ENCODE measurements around the gene APH1A. TPM values are rescaled to one million over a fixed set of nuclear protein-coding genes. Genes with fewer than 3 reads are reported as not detected.

Gene APH1A
- total and polyA plus RNA-seq, 2 donors, result 74.2 to 102 TPM

DNA sequence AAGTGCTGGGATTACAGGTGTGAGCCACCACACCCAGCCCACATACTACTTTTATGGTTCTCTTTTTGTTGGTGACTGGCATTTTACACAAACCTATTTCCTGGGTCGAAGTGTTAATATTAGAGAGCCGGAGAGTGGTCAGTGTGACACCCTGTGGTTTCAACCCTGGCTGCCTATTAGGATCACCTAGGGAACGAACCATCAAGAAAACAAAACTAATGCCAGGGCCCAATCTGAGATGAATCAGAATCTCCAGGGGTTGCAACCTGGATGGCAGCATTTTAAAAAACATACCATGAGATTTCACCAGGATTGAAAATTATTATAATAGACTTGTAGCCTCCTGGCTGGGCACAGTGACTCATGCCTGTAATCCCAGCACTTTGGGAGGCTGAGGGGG is 30.9 kb upstream of the APH1A start:
- WGBS, result 99% methylated on average over 3 of the region's 3 CpGs
- Histone ChIP-seq H3K4me1 (ENCODE audit: control insufficient read depth in 2 of 2, insufficient read depth in 2 of 2, low read length in 2 of 2) (peaks cover 0 to under 1% of the 10 kb centered on the region in 2 donors), H3K4me3 (ENCODE audit: low read length in 2 of 2) (no peak overlapping the region), H3K9me3 (ENCODE audit: control insufficient read depth in 2 of 2, insufficient read depth in 1 of 2, low read length in 1 of 2) (no peaks in the 10 kb centered on the region), H3K27ac (ENCODE audit: low read depth in 1 of 2, low read length in 1 of 2) (no peak overlapping the region), H3K27me3 (ENCODE audit: control insufficient read depth in 2 of 2, insufficient read depth in 1 of 2, low read length in 1 of 2) (no peaks in the 10 kb centered on the region), H3K36me3 (ENCODE audit: control insufficient read depth in 2 of 2, insufficient read depth in 2 of 2, low read length in 1 of 2) (peaks cover 17 to 49% of the 10 kb centered on the region in 2 donors)
- no peak for DNase-seq (ENCODE audit: low read depth in 6 of 9, low spot score in 9 of 9)

DNA sequence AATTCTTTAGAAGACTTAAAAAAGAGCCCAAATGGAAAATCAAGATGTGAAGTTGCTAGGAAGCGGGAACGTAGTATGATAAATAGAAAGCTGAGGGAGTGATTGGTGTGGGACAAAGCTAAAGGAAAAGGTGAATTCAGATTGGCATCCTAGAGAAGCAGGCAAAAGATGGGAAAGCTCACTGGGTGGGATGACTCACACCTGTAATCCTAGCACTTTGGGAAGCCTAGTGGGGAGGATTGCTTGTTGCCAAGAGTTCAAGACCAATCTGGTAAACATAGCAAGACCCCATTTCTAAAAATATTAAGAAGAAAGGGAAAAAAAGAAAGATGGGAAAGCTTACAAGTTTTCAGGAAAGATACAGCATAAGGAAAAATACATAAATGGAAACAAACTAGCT is 26.7 kb upstream of the APH1A start:
- Histone ChIP-seq H3K27me3 (ENCODE audit: control insufficient read depth in 2 of 2, insufficient read depth in 1 of 2, low read length in 1 of 2) (no peaks in the 10 kb centered on the region), H3K9me3 (ENCODE audit: control insufficient read depth in 2 of 2, insufficient read depth in 1 of 2, low read length in 1 of 2) (peaks cover 0 to 5% of the 10 kb centered on the region in 2 donors), H3K36me3 (ENCODE audit: control insufficient read depth in 2 of 2, insufficient read depth in 2 of 2, low read length in 1 of 2) (peaks cover 11 to 21% of the 10 kb centered on the region in 2 donors), H3K4me3 (ENCODE audit: low read length in 2 of 2) (no peak overlapping the region), H3K4me1 (ENCODE audit: control insufficient read depth in 2 of 2, insufficient read depth in 2 of 2, low read length in 2 of 2) (peaks cover 6 to 15% of the 10 kb centered on the region in 2 donors), H3K27ac (ENCODE audit: low read depth in 1 of 2, low read length in 1 of 2) (no peak overlapping the region)
- no peak for DNase-seq (ENCODE audit: low read depth in 6 of 9, low spot score in 9 of 9)
- WGBS, result over 99% methylated on average over 2 of the region's 2 CpGs

DNA sequence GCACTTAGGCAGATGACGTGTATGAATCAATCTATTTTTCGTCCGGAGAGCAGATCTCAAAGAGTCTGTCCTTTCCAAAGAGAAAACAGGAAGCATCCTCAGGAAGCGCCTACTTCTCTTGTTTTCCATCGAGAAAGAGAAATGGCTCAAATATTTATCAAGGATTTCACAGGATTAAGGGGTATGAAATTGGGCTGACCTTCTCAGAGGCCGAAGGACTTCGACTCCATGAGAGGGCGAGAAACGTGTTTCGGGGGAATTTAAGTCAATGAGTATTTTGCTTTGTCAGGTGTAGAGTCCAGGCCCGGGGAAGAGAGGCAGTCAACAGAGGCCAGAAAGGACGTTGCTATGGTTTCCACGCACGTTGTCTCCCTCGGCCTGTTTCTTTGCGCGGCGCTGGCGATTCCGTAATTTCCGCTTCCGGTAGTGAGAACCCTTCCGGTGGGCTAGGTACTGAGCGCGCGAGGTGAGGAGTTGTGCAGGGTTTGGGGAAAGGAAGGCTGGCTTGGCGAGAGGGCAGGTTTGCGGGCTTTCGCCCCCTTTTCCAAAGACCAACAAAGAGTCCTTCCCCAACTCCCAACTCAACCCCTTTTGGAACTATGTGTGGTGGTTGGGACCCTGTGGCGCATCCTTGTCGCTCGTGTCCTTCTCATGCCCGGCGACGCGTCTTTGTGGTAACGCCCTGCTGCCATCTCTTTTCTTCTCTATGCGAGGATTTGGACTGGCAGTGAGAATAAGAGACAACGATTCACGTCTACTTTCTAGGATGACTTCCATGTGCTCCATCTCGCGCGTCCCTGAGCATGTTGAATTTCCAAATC is 24.8 kb upstream of the APH1A start, which contains the start of gene MRPS21:
MRPS21 (plus strand) TSS at position 429 of the 821 bp plus-strand sequence. CDS start 506 bp downstream, outside the sequence.
- peak in 8 of 9 donors; percentile 66 to 91 (median 80) for DNase-seq (ENCODE audit: low read depth in 6 of 9, low spot score in 9 of 9)
- peaks cover 6 to 15% of the 10 kb centered on the region in 2 donors for H3K4me1 ChIP-seq (ENCODE audit: control insufficient read depth in 2 of 2, insufficient read depth in 2 of 2, low read length in 2 of 2)
- peaks cover 0 to 2% of the 10 kb centered on the region in 2 donors for H3K27me3 ChIP-seq (ENCODE audit: control insufficient read depth in 2 of 2, insufficient read depth in 1 of 2, low read length in 1 of 2)
- 6% methylated on average over 43 of the region's 43 CpGs for WGBS
- H3K36me3 ChIP-seq (ENCODE audit: control insufficient read depth in 2 of 2, insufficient read depth in 2 of 2, low read length in 1 of 2), result peaks cover 11% of the 10 kb centered on the region in 2 donors
- peak within 1 kb of the TSS; percentile 72 to 81 for H3K27ac ChIP-seq (ENCODE audit: low read depth in 1 of 2, low read length in 1 of 2)
- peak within 1 kb of the TSS; percentile 77 to 91 for H3K4me3 ChIP-seq (ENCODE audit: low read length in 2 of 2)
- H3K9me3 ChIP-seq (ENCODE audit: control insufficient read depth in 2 of 2, insufficient read depth in 1 of 2, low read length in 1 of 2), result peaks cover 0 to 5% of the 10 kb centered on the region in 2 donors

DNA sequence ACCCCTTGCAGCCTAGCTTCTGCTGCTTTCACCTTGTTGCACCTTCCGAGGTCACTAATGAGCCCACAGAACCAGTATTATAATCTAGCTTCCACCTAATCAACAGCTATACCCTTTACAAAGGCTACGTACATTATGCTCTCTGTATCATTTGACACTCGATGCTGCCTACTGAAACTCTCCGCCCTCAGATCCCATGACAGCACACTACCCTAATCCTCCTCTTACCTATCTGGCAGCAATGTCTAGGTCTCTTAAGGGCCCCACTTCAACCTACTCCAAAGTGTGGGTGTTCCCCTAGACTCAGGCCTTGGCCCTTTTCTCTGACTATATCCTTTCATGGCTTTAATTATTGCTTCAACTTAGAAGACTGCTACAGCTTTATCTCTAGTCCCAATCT is 20.0 kb upstream of the APH1A start:
- H3K27ac ChIP-seq (ENCODE audit: low read depth in 1 of 2, low read length in 1 of 2), result no peak overlapping the region
- H3K27me3 ChIP-seq (ENCODE audit: control insufficient read depth in 2 of 2, insufficient read depth in 1 of 2, low read length in 1 of 2), result peaks cover 6 to 21% of the 10 kb centered on the region in 2 donors
- no peak for DNase-seq (ENCODE audit: low read depth in 6 of 9, low spot score in 9 of 9)
- peaks cover 0 to 3% of the 10 kb centered on the region in 2 donors for H3K9me3 ChIP-seq (ENCODE audit: control insufficient read depth in 2 of 2, insufficient read depth in 1 of 2, low read length in 1 of 2)
- peaks cover 2 to 5% of the 10 kb centered on the region in 2 donors for H3K4me1 ChIP-seq (ENCODE audit: control insufficient read depth in 2 of 2, insufficient read depth in 2 of 2, low read length in 2 of 2)
- no peaks in the 10 kb centered on the region for H3K36me3 ChIP-seq (ENCODE audit: control insufficient read depth in 2 of 2, insufficient read depth in 2 of 2, low read length in 1 of 2)
- no peak overlapping the region for H3K4me3 ChIP-seq (ENCODE audit: low read length in 2 of 2)
- WGBS, result 97% methylated on average over 4 of the region's 4 CpGs

DNA sequence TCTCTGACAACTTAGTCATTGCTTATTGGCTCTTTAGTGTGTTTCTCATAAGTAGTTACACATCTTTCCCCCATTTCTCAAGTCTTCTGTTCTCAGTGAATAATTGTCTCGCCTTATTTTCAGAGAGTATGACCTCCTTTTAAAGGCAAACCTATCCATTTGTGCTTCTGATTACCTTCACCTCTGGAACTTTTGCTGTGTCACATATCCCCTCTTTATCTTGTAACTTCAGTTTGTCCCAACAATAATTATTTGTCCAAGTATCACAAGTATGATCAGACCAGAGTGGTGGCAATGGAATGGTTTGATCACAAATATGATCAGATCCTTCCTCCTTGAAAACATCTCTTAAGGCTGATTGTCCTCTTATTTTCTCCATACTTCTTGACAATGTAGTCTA is 19.6 kb upstream of the APH1A start:
- DNase-seq (ENCODE audit: low read depth in 6 of 9, low spot score in 9 of 9), result no peak
- no peaks in the 10 kb centered on the region for H3K9me3 ChIP-seq (ENCODE audit: control insufficient read depth in 2 of 2, insufficient read depth in 1 of 2, low read length in 1 of 2)
- 96% methylated on average over 1 of the region's 1 CpG for WGBS
- H3K36me3 ChIP-seq (ENCODE audit: control insufficient read depth in 2 of 2, insufficient read depth in 2 of 2, low read length in 1 of 2), result no peaks in the 10 kb centered on the region
- H3K27ac ChIP-seq (ENCODE audit: low read depth in 1 of 2, low read length in 1 of 2), result no peak overlapping the region
- H3K4me3 ChIP-seq (ENCODE audit: low read length in 2 of 2), result no peak overlapping the region
- peaks cover 1 to 2% of the 10 kb centered on the region in 2 donors for H3K4me1 ChIP-seq (ENCODE audit: control insufficient read depth in 2 of 2, insufficient read depth in 2 of 2, low read length in 2 of 2)
- peaks cover 6 to 26% of the 10 kb centered on the region in 2 donors for H3K27me3 ChIP-seq (ENCODE audit: control insufficient read depth in 2 of 2, insufficient read depth in 1 of 2, low read length in 1 of 2)

DNA sequence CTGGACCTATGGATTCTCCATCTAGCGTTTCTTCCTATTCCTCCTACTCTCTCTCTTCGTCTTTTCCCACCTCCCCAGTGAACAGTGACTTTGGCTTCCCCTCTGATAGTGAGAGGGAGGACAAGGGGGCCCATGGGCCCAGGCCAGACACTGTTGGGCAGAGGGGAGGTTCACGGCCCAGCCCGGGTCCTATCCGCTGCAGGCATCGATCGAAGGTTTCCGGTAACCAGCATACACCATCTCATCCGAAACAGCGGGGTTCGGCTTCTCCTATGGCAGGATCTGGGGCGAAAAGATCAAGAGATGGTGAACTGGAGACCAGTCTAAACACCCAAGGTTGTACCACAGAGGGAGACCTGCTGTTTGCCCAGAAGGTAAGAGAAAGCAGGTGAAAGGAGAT is 14.4 kb upstream of the APH1A start:
- Histone ChIP-seq H3K27ac (ENCODE audit: low read depth in 1 of 2, low read length in 1 of 2) (no peak overlapping the region), H3K4me3 (ENCODE audit: low read length in 2 of 2) (no peak overlapping the region), H3K9me3 (ENCODE audit: control insufficient read depth in 2 of 2, insufficient read depth in 1 of 2, low read length in 1 of 2) (peaks cover 3 to 12% of the 10 kb centered on the region in 2 donors), H3K36me3 (ENCODE audit: control insufficient read depth in 2 of 2, insufficient read depth in 2 of 2, low read length in 1 of 2) (no peaks in the 10 kb centered on the region), H3K27me3 (ENCODE audit: control insufficient read depth in 2 of 2, insufficient read depth in 1 of 2, low read length in 1 of 2) (peaks cover 21 to 64% of the 10 kb centered on the region in 2 donors), H3K4me1 (ENCODE audit: control insufficient read depth in 2 of 2, insufficient read depth in 2 of 2, low read length in 2 of 2) (peaks cover 8 to 23% of the 10 kb centered on the region in 2 donors)
- no peak for DNase-seq (ENCODE audit: low read depth in 6 of 9, low spot score in 9 of 9)
- WGBS, result 93% methylated on average over 12 of the region's 12 CpGs

DNA sequence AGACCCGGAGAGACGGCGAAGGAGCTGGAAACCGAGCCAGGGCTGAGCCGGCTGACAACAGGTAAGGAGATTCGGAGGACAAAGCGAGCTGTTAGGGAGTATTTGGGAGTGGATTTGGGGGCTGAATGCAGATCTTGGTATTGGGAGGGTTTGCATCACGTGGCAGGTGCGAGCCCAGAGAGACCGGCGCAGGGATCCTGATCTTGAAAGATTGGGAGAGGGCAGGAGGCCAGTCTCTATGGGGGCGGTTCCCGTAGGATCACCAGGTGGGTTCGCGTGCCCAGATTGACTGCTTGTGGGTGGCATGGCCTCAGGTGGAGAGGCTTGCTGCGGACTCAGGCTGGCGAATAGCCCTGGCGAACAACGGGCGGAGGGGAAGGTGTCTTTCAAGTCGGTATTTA is 13.7 kb upstream of the APH1A start:
- Histone ChIP-seq H3K4me1 (ENCODE audit: control insufficient read depth in 2 of 2, insufficient read depth in 2 of 2, low read length in 2 of 2) (peaks cover 8 to 23% of the 10 kb centered on the region in 2 donors), H3K4me3 (ENCODE audit: low read length in 2 of 2) (peak overlapping the region; percentile 13 to 51), H3K36me3 (ENCODE audit: control insufficient read depth in 2 of 2, insufficient read depth in 2 of 2, low read length in 1 of 2) (no peaks in the 10 kb centered on the region), H3K9me3 (ENCODE audit: control insufficient read depth in 2 of 2, insufficient read depth in 1 of 2, low read length in 1 of 2) (peaks cover 3 to 12% of the 10 kb centered on the region in 2 donors), H3K27me3 (ENCODE audit: control insufficient read depth in 2 of 2, insufficient read depth in 1 of 2, low read length in 1 of 2) (peaks cover 21 to 66% of the 10 kb centered on the region in 2 donors), H3K27ac (ENCODE audit: low read depth in 1 of 2, low read length in 1 of 2) (no peak overlapping the region)
- 14% methylated on average over 21 of the region's 21 CpGs for WGBS
- DNase-seq (ENCODE audit: low read depth in 6 of 9, low spot score in 9 of 9), result no peak

DNA sequence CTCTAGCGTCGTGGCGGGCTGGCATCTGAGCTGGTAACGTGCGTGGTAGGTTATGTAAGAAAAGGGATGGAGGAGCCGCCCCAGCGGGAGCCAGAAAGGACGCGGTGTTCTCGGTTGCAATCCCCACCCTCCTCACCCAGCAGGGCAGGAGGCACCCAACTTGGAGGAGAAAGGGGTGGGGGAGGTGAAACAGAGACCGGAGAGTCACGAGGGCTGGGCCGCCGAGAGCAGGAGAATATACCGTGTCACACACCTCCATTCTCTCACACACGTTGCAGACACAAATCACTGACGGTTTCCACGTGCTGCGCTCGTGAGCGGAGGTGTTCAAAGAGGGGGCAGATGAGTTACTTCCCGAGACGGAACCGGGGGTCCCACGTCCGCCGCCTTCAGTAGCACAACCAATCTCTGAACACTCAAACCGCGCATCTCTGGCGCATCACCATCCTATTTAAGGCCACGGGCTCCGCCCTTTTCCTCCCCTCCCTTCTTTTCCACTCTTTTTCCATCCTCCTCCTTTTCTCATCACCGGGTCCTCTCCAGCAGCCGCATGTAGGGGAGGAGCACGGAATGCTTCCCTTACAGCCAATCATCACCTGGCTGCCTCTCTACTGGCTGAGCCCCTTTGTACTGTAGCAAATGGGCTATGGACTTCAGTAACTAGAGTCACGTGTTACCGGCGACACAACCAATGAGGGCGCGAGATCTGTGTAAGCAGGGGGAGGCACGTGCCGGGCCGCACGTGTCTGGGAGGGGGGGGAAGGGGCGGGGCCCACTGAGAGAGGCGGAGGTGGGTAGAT is 13.1 kb upstream of the APH1A start, which contains the start of gene CIART:
CIART (plus strand) TSS at position 797 of the 800 bp plus-strand sequence. CDS start 714 bp downstream, outside the sequence.
- Histone ChIP-seq H3K4me3 (ENCODE audit: low read length in 2 of 2) (peak within 1 kb of the TSS; percentile 44 to 51), H3K36me3 (ENCODE audit: control insufficient read depth in 2 of 2, insufficient read depth in 2 of 2, low read length in 1 of 2) (no peaks in the 10 kb centered on the region), H3K27ac (ENCODE audit: low read depth in 1 of 2, low read length in 1 of 2) (peak within 1 kb of the TSS; percentile 1 to 70), H3K27me3 (ENCODE audit: control insufficient read depth in 2 of 2, insufficient read depth in 1 of 2, low read length in 1 of 2) (peaks cover 21 to 66% of the 10 kb centered on the region in 2 donors), H3K9me3 (ENCODE audit: control insufficient read depth in 2 of 2, insufficient read depth in 1 of 2, low read length in 1 of 2) (peaks cover 3 to 12% of the 10 kb centered on the region in 2 donors), H3K4me1 (ENCODE audit: control insufficient read depth in 2 of 2, insufficient read depth in 2 of 2, low read length in 2 of 2) (peaks cover 8 to 23% of the 10 kb centered on the region in 2 donors)
- DNase-seq (ENCODE audit: low read depth in 6 of 9, low spot score in 9 of 9), result peak; percentile 53 to 90 (median 71)
- 1% methylated on average over 46 of the region's 46 CpGs for WGBS

Measured in thymus (tissue), 11 donors.